Anterior cingulate cortex (tissue), 58 donors: ENCODE data around the gene PTPRN2.
"Not testable (repeated sequence)": the region's sequence is repeated elsewhere in the genome, so short reads cannot be mapped to it uniquely, and the experiment has no call there.

Experiments
- DNase-seq, 58 donors: peaks; one replicate each; lab custom pipeline; 2025; lab: John Stamatoyannopoulos, UW

The PTPRN2 gene

DNA sequence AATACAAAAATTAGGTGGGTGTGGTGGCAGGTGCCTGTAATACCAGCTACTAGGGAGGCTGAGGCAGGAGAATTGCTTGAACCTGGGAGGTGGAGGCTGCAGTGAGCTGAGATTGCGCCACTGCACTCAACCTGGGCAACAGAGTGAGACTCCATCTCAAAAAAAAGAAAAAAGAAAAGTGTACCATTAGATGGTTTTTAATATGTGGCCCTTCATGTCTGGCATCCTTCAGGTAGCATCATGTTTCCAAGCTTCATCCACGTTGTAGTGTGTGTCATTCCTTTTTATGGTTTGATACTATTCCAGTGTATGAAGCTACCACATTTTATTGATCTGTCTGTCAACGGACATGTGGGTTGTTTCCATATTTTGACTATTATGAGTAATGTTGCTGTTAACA is 1097.8 kb downstream of the PTPRN2 start:
- not testable (repeated sequence) for DNase-seq
